Right lobe of liver (tissue), 6 donors: ENCODE measurements around the gene CAPN12. TPM values are rescaled to one million over a fixed set of nuclear protein-coding genes. Genes with fewer than 3 reads are reported as not detected.
A peak's percentile ranks its signal among the peaks of the same experiment; 100 is the strongest.

Source experiments
- ATAC-seq, 4 donors: fragments of 200-7000 bp; cut with Tn5 transposase; one replicate each; pipeline ENCODE4 v1.9.1; 2020; ENCODE audit warnings: mild to moderate bottlenecking in 4 of 4, moderate library complexity in 4 of 4
- DNase-seq, 3 donors: peaks; one replicate each; pipeline ENCODE4 v3.0.0-alpha.2; 2020
- H3K27ac ChIP-seq, 3 donors: fragments of 200-600 bp; one replicate each; pipeline ENCODE4 v1.8.0; 2022
- H3K27me3 ChIP-seq, 2 donors: fragments of 200-600 bp; one replicate each; pipeline ENCODE4 v1.8.0; 2022
- H3K36me3 ChIP-seq, 4 donors: fragments of 200-600 bp; sonication (generic) in 1 of 4; one replicate each; pipeline versions ENCODE4 v1.5.1 to v1.8.0; 2017 to 2022; ENCODE audit warnings: control low read depth in 1 of 4
- H3K4me1 ChIP-seq, 4 donors: fragments of 200-600 bp; sonication (generic) in 1 of 4; one replicate each; pipeline versions ENCODE4 v1.5.1 to v1.8.0; 2017 to 2022; ENCODE audit warnings: control low read depth in 1 of 4
- H3K4me3 ChIP-seq, 3 donors: fragments of 200-600 bp; one replicate each; pipeline ENCODE4 v1.8.0; 2022
- H3K9me3 ChIP-seq, 4 donors: fragments of 200-600 bp; sonication (generic) in 1 of 4; one replicate each; pipeline versions ENCODE4 v1.5.1 to v1.8.0; 2017 to 2022; ENCODE audit warnings: control low read depth in 1 of 4
- CTCF ChIP-seq, 4 donors: fragments of 200-600 bp in 3 of 4; fragments of 450-650 bp in 1 of 4; IDR thresholded peaks; one replicate each; pipeline versions ENCODE4 v1.5.1 to v1.8.0; 2016 to 2022; ENCODE audit warnings: antibody characterized with exemption in 4 of 4, mild to moderate bottlenecking in 2 of 4
- POLR2A ChIP-seq: fragments of 450-650 bp; IDR thresholded peaks from one replicate; pipeline ENCODE4 v1.6.1; 2017; ENCODE audit warnings: antibody characterized with exemption, mild to moderate bottlenecking
- WGBS: methylation state at CpG from one replicate; pipeline ENCODE4 v1.1.6; 2018; ENCODE audit warnings: low coverage, low lambda C conversion rate; ENCODE audit not compliant: insufficient coverage; ENCODE audit errors: missing lambda C conversion rate; 5-methylcytosine and 5-hydroxymethylcytosine counted together
- intact Hi-C, 2 donors: fragments of 100-400 bp; cut with DNase I; formaldehyde crosslinking; loops; one replicate each; pipeline versions ENCODE4 v1.11.2 to v1.14.1; 2022
- total RNA-seq, 6 experiments: library from RNA; depleted of rRNA in 2 of 6; stranded (reverse); fragments of >200 nt in 2 of 6; fragmentation: NEBNext Ultra II Directional in 3 of 6; extraction: Animal tissue kit (Norgen Biotek cat#: 25700) in 3 of 6; gene quantifications; one replicate each; pipeline versions ENCODE4 v1.1.0 to v1.2.4, GENCODE V29; 2016 to 2023
- donor health status: DM: no; HTN: yes; CAD: no.
- donor health status: DM: no; HTN: no; CAD: no.
- donor health status: DM: no; HTN: no; CAD: no.
- donor health status: DM: no; HTN: yes; CAD: no.
- donor health status: DM: no; HTN: yes; CAD: no.

The CAPN12 gene
- total RNA-seq, 6 experiments from 2014 or later: 2.2 to 45.3 (median 16.3) TPM

GRCh38 chr19:38684862-38685665 is 59.2 kb downstream of the CAPN12 start:
- WGBS: 74% methylated on average over 14 of the region's 15 CpGs
- DNase-seq (no peak), ATAC-seq (no peak)
- Histone ChIP-seq H3K4me3 (no peak overlapping the region), H3K9me3 (no peaks in the 10 kb centered on the region), H3K4me1 (peaks cover 4 to 65% (median 38%) of the 10 kb centered on the region in 4 donors), H3K36me3 (no peaks in the 10 kb centered on the region), H3K27ac (peak overlapping the region; percentile 82 to 96 (median 89)), H3K27me3 (no peaks in the 10 kb centered on the region)
- TF ChIP-seq CTCF (IDR thresholded peaks at IDR 0.05) (no peak), POLR2A (no peak)
- intact Hi-C loops: no loop called here

GRCh38 chr19:38684078-38684861 is 60.0 kb downstream of the CAPN12 start:
- H3K36me3 ChIP-seq: no peaks in the 10 kb centered on the region
- intact Hi-C loops: no loop called here
- no peaks in the 10 kb centered on the region for H3K9me3 ChIP-seq
- peaks cover 4 to 73% (median 41%) of the 10 kb centered on the region in 4 donors for H3K4me1 ChIP-seq
- peak overlapping the region; percentile 82 to 96 (median 89) for H3K27ac ChIP-seq
- DNase-seq: no peak
- H3K27me3 ChIP-seq: no peaks in the 10 kb centered on the region
- 20% methylated on average over 1 of the region's 7 CpGs for WGBS
- TF ChIP-seq CTCF (IDR thresholded peaks at IDR 0.05) (no peak), POLR2A (no peak)
- H3K4me3 ChIP-seq: no peak overlapping the region
- ATAC-seq: peak; percentile 2 to 30 (median 8)

- ATAC-seq (peak; percentile 75 to 83 (median 80)), DNase-seq (peak; percentile 87 to 93 (median 89))
- peak overlapping the region; percentile 82 to 96 (median 89) for H3K27ac ChIP-seq
- no peak overlapping the region for H3K4me3 ChIP-seq
- no peaks in the 10 kb centered on the region for H3K9me3 ChIP-seq
- peaks cover 4 to 77% (median 43%) of the 10 kb centered on the region in 4 donors for H3K4me1 ChIP-seq
- intact Hi-C loops: no loop called here
- TF ChIP-seq CTCF (IDR thresholded peaks at IDR 0.05) (no peak), POLR2A (peak; percentile 74)
- 21% methylated on average over 9 of the region's 10 CpGs for WGBS
- no peaks in the 10 kb centered on the region for H3K27me3 ChIP-seq
- no peaks in the 10 kb centered on the region for H3K36me3 ChIP-seq
These were observed 60.7 kb downstream of the CAPN12 start for GRCh38 chr19:38683393-38684077.

- no peak for DNase-seq
These were observed 61.3 kb downstream of the CAPN12 start for GRCh38 chr19:38682872-38683392.

More at GRCh38 chr19:38682872-38683392, 61.3 kb downstream of the CAPN12 start:
- Histone ChIP-seq H3K27ac (peak overlapping the region; percentile 82 to 96 (median 89)), H3K4me1 (peaks cover 4 to 81% (median 45%) of the 10 kb centered on the region in 4 donors), H3K36me3 (no peaks in the 10 kb centered on the region), H3K4me3 (no peak overlapping the region), H3K9me3 (no peaks in the 10 kb centered on the region), H3K27me3 (no peaks in the 10 kb centered on the region)
- ATAC-seq: no peak
- TF ChIP-seq POLR2A (no peak), CTCF (IDR thresholded peaks at IDR 0.05) (no peak)
- WGBS: 97% methylated on average over 3 of the region's 7 CpGs
- intact Hi-C loops: no loop called here
